Adrenal gland (tissue), 5 donors: ENCODE results near the gene USP22.

ENCODE experiments used
- POLR2A ChIP-seq, 2 donors: fragments of 450-650 bp; IDR thresholded peaks; one replicate each; pipeline ENCODE4 v1.6.1; 2017; ENCODE audit warnings: antibody characterized with exemption in 2 of 2, mild to moderate bottlenecking in 2 of 2, moderate library complexity in 1 of 2
- TF ChIP-seq, protein P1 (sequence below), 6 experiments: fragments of 450-650 bp in 4 of 6; fragments of 200-600 bp in 2 of 6; sonication (generic) in 1 of 6; IDR thresholded peaks; 1 replicate in 5 of 6; 2 replicates in 1 of 6; pipeline versions ENCODE4 v1.5.1 to v1.8.0; 2016 to 2021; ENCODE audit warnings: antibody characterized with exemption in 6 of 6, mild to moderate bottlenecking in 2 of 6, moderate library complexity in 1 of 6
- donor health status: DM: no; HTN: no; CAD: no.

GRCh38 chr17:21007646-21008045, 35.2 kb downstream of the USP22 start:
- TF ChIP-seq, protein P1, sequence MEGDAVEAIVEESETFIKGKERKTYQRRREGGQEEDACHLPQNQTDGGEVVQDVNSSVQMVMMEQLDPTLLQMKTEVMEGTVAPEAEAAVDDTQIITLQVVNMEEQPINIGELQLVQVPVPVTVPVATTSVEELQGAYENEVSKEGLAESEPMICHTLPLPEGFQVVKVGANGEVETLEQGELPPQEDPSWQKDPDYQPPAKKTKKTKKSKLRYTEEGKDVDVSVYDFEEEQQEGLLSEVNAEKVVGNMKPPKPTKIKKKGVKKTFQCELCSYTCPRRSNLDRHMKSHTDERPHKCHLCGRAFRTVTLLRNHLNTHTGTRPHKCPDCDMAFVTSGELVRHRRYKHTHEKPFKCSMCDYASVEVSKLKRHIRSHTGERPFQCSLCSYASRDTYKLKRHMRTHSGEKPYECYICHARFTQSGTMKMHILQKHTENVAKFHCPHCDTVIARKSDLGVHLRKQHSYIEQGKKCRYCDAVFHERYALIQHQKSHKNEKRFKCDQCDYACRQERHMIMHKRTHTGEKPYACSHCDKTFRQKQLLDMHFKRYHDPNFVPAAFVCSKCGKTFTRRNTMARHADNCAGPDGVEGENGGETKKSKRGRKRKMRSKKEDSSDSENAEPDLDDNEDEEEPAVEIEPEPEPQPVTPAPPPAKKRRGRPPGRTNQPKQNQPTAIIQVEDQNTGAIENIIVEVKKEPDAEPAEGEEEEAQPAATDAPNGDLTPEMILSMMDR (IDR thresholded peaks at IDR 0.05), result no peak
- TF ChIP-seq POLR2A (IDR thresholded peaks at IDR 0.05), result no peak
